GM13977 (cell line): Measurements from ENCODE around the gene KLF9.

ENCODE experiments used
- DNase-seq: peaks from one replicate; pipeline ENCODE4 v3.0.0; 2012; ENCODE audit warnings: low spot score
- CTCF ChIP-seq: IDR thresholded peaks from 2 replicates; pipeline ENCODE4 v1.5.1; 2012; ENCODE audit warnings: mild to moderate bottlenecking, control low read depth; ENCODE audit not compliant: insufficient read depth; ENCODE audit errors: extremely low read depth, missing control alignments
- in situ Hi-C: fragments of 300-500 bp; cut with MboI; formaldehyde crosslinking; loops from one replicate; pipeline ENCODE4 v1.12.0; 2022; ENCODE audit warnings: low sequenced_read_pairs, low pct_unique_long_range_greater_than_20kb, mixed read lengths, inconsistent platforms; ENCODE audit not compliant: unreplicated experiment

KLF9 gene

GRCh38 chr9:70400107-70400892, 14.2 kb downstream of the KLF9 start:
- DNase-seq: no peak

GRCh38 chr9:70399141-70399540, 15.3 kb downstream of the KLF9 start:
- DNase-seq: no peak
- no peak for TF ChIP-seq CTCF
- in situ Hi-C loops: no loop called here

More at GRCh38 chr9:70400107-70400892, 14.2 kb downstream of the KLF9 start:
- in situ Hi-C loops: no loop called here
- no peak for TF ChIP-seq CTCF

GRCh38 chr9:70398145-70398556, 16.3 kb downstream of the KLF9 start:
- peak; percentile 32 for DNase-seq
- TF ChIP-seq CTCF: no peak
- in situ Hi-C loops: no loop called here

- TF ChIP-seq CTCF: no peak
- DNase-seq: no peak
- in situ Hi-C loops: no loop called here
These were observed 18.8 kb downstream of the KLF9 start for GRCh38 chr9:70395652-70396051.

- TF ChIP-seq CTCF: no peak
- no peak for DNase-seq
- in situ Hi-C loops: no loop called here
These were observed 21.6 kb downstream of the KLF9 start for GRCh38 chr9:70392850-70393249.

- DNase-seq: no peak
- in situ Hi-C loops: no loop called here
- TF ChIP-seq CTCF: peak; percentile 12
These were observed 22.3 kb downstream of the KLF9 start for GRCh38 chr9:70392189-70392588.
